Mammary epithelial cell (primary cell): ENCODE measurements around the gene STXBP6.
"Not testable (repeated sequence)": the region's sequence is repeated elsewhere in the genome, so short reads cannot be mapped to it uniquely, and the experiment has no call there.

Experiments used
- EZH2 ChIP-seq: IDR thresholded peaks from 2 replicates; pipeline ENCODE4 v1.6.1; 2012; ENCODE audit warnings: low read length, inconsistent platforms, borderline replicate concordance
- TF ChIP-seq, protein P1 (sequence below), 2 donors: IDR thresholded peaks in 1 of 2; conservative IDR thresholded peaks in 1 of 2; 2 replicates each; pipeline ENCODE4 v1.5.1; 2011 to 2012; ENCODE audit warnings: inconsistent platforms in 2 of 2, low read length in 2 of 2, mild to moderate bottlenecking in 2 of 2, control low read depth in 1 of 2, low read depth in 1 of 2; ENCODE audit not compliant: insufficient read depth in 1 of 2; ENCODE audit errors: extremely low read depth in 1 of 2

GRCh38 chr14:24962118-24962517 is 87.8 kb downstream of the STXBP6 start:
- TF ChIP-seq, protein P1, sequence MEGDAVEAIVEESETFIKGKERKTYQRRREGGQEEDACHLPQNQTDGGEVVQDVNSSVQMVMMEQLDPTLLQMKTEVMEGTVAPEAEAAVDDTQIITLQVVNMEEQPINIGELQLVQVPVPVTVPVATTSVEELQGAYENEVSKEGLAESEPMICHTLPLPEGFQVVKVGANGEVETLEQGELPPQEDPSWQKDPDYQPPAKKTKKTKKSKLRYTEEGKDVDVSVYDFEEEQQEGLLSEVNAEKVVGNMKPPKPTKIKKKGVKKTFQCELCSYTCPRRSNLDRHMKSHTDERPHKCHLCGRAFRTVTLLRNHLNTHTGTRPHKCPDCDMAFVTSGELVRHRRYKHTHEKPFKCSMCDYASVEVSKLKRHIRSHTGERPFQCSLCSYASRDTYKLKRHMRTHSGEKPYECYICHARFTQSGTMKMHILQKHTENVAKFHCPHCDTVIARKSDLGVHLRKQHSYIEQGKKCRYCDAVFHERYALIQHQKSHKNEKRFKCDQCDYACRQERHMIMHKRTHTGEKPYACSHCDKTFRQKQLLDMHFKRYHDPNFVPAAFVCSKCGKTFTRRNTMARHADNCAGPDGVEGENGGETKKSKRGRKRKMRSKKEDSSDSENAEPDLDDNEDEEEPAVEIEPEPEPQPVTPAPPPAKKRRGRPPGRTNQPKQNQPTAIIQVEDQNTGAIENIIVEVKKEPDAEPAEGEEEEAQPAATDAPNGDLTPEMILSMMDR (conservative IDR thresholded peaks at IDR 0.05 in 1 of 2, IDR thresholded peaks at IDR 0.05 in 1 of 2; ENCODE audit: extremely low read depth in 1 of 2, insufficient read depth in 1 of 2, low read depth in 1 of 2, low read length in 2 of 2): not testable (repeated sequence)
- not testable (repeated sequence) for TF ChIP-seq EZH2
